HL-60 (cell line): ENCODE data around the gene DNAAF5.

ENCODE experiments used
- CTCF ChIP-seq: IDR thresholded peaks from one replicate; pipeline ENCODE4 v1.5.1; 2011; ENCODE audit warnings: low read length, control low read depth, inconsistent platforms; ENCODE audit not compliant: insufficient read depth
- GABPA ChIP-seq: IDR thresholded peaks from 2 replicates; pipeline ENCODE4 v1.6.1; 2012; ENCODE audit warnings: low read depth

DNA sequence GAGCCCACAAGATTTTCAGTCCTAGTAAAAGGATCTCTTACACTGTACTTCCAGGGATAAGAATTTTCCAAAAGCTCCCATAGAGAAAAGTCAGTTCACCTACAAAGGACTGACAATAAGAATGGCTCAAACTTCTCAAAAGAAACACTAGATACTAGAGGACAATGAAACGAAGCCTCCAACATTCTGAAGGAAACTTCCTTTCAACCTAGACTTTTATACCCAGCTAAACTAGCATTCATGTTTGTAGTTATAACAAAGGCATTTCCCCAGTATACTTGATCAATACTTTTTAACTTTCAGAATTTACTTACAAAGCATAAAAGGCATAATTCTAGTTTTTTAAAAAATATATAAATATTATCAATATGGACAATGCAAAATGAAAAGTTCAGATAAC, 41.0 kb upstream of the DNAAF5 start:
- TF ChIP-seq CTCF = no peak
- no peak for TF ChIP-seq GABPA
